ENCODE measurements around the gene WDR72. TPM values are rescaled to one million over a fixed set of nuclear protein-coding genes. Genes with fewer than 3 reads are reported as not detected.

Gene WDR72
- total and polyA plus RNA-seq, 2 of the 8 experiments (the other 6 are each of a cell fraction or from before 2014, with no cell fraction given): 1.2 to 1.9 TPM

- FAIRE-seq (no peak), DNase-seq (ENCODE audit: low read depth in 1 of 2, low spot score in 2 of 2) (no peak)
- H4K8ac ChIP-seq (ENCODE audit: extremely low read depth, insufficient read depth, low read length): no peak overlapping the region
- TF ChIP-seq TBP (IDR thresholded peaks at IDR 0.05; ENCODE audit: low read depth, low read length): no peak
- no peak for TF ChIP-seq CTBP2 (IDR thresholded peaks at IDR 0.05; ENCODE audit: borderline replicate concordance, insufficient read depth, insufficient read length, low read length)
- no peak for TF ChIP-seq CREB1 (IDR thresholded peaks at IDR 0.05)
- TF ChIP-seq TCF12 (IDR thresholded peaks at IDR 0.05; ENCODE audit: low read depth, low read length): no peak
- TF ChIP-seq CEBPB (IDR thresholded peaks at IDR 0.05; ENCODE audit: low read depth, low read length): no peak
- TF ChIP-seq RAD21 (IDR thresholded peaks at IDR 0.05 in 1 of 2, conservative IDR thresholded peaks at IDR 0.05 in 1 of 2; ENCODE audit: low read depth in 2 of 2, low read length in 2 of 2): no peak
- TF ChIP-seq RBBP5 (IDR thresholded peaks at IDR 0.05; ENCODE audit: borderline replicate concordance, low read depth, low read length): no peak
- no peak for TF ChIP-seq ASH2L (IDR thresholded peaks at IDR 0.05; ENCODE audit: low read length)
- TF ChIP-seq POU5F1 (IDR thresholded peaks at IDR 0.05; ENCODE audit: low read depth, low read length): no peak
- peaks cover 0 to 2% of the 10 kb centered on the region in 2 experiments; a peak in 1 of 4 replicates for H3K9me3 ChIP-seq (ENCODE audit: insufficient read depth in 2 of 2, low read depth in 1 of 2, low read length in 1 of 2)
- WGBS, 2 experiments (ENCODE audit: extremely low coverage in 1 of 2, insufficient coverage in 1 of 2, insufficient read length in 1 of 2, insufficient replicate concordance in 2 of 2, low coverage in 1 of 2, low lambda C conversion rate in 2 of 2, missing lambda C conversion rate in 1 of 2): 54% methylated on average over 1 of the region's 1 CpG; no CpG with 5 or more reads in 1 of the 2 experiments
- H3K4ac ChIP-seq (replicated peaks; ENCODE audit: insufficient read length, low read depth, low read length): no peak overlapping the region
- H3K4me1 ChIP-seq (replicated peaks in 1 of 4; ENCODE audit: control insufficient read depth in 3 of 4, insufficient read depth in 4 of 4, low read length in 3 of 4): no peaks in the 10 kb centered on the region; a peak in 1 of 7 replicates
- H2BK12ac ChIP-seq (ENCODE audit: low read depth, low read length): no peak overlapping the region
- H4K91ac ChIP-seq (replicated peaks; ENCODE audit: insufficient read length, low read length): no peak overlapping the region
- H2BK20ac ChIP-seq (ENCODE audit: low read length): no peak overlapping the region
- ChIA-PET CTCF (ENCODE audit: partially characterized antibody) (interaction anchor here (0.6 to 1.2 kb wide), 10 partner anchors 9 to 279 kb away, joined by 3 to 5 read pairs (median 3); no protein-coding TSS in a partner anchor), POLR2A (ENCODE audit: partially characterized antibody) (no interaction called here)
- H3K79me1 ChIP-seq (ENCODE audit: low read depth, low read length): no peaks in the 10 kb centered on the region
- H3K18ac ChIP-seq (ENCODE audit: extremely low read depth, low read length): no peak overlapping the region
- H3K23ac ChIP-seq (ENCODE audit: insufficient read length): no peak overlapping the region
- H3K9ac ChIP-seq (replicated peaks in 1 of 4; ENCODE audit: extremely low read depth in 1 of 4, low read depth in 3 of 4, low read length in 3 of 4): no peak overlapping the region
- H3K14ac ChIP-seq (ENCODE audit: insufficient read length): no peak overlapping the region
- no peaks in the 10 kb centered on the region for H3K23me2 ChIP-seq (ENCODE audit: low read depth, low read length)
- no peak overlapping the region for H2BK120ac ChIP-seq (replicated peaks; ENCODE audit: low read depth, low read length)
- H3K27ac ChIP-seq (ENCODE audit: low read depth, low read length): no peak overlapping the region
- H3K27me3 ChIP-seq (replicated peaks in 1 of 4; ENCODE audit: control insufficient read depth in 3 of 4, extremely low read depth in 1 of 4, insufficient read depth in 3 of 4, low read length in 3 of 4): no peaks in the 10 kb centered on the region
- no peak overlapping the region for H2BK5ac ChIP-seq (ENCODE audit: low read depth, low read length)
- H2AK5ac ChIP-seq (ENCODE audit: low read depth, low read length): no peak overlapping the region
- no peaks in the 10 kb centered on the region for H3K79me2 ChIP-seq (ENCODE audit: control insufficient read depth in 1 of 2, insufficient read depth in 2 of 2, low read length in 2 of 2)
- H2BK15ac ChIP-seq (ENCODE audit: low read length): no peak overlapping the region
- H4K20me1 ChIP-seq (replicated peaks in 1 of 2; ENCODE audit: control insufficient read depth in 1 of 2, insufficient read depth in 2 of 2, low read length in 2 of 2): no peaks in the 10 kb centered on the region
- no peak overlapping the region for H3K4me3 ChIP-seq (ENCODE audit: extremely low read depth in 1 of 4, insufficient read depth in 2 of 4, low read depth in 3 of 4, low read length in 4 of 4)
- no peak overlapping the region for H3K4me2 ChIP-seq (ENCODE audit: insufficient read depth in 1 of 2, low read depth in 2 of 2, low read length in 2 of 2)
- no peaks in the 10 kb centered on the region for H3K36me3 ChIP-seq (ENCODE audit: control insufficient read depth in 2 of 4, insufficient read depth in 4 of 4, low read length in 3 of 4)
- H4K5ac ChIP-seq (ENCODE audit: insufficient read length, low read depth, low read length): no peak overlapping the region
- no peak overlapping the region for H3K56ac ChIP-seq (replicated peaks; ENCODE audit: insufficient read length, low read depth, low read length)
- H2AFZ ChIP-seq (ENCODE audit: low read length): no peak overlapping the region
Measured at GRCh38 chr15:53807501-53807900, 48.0 kb upstream of the WDR72 start.
